ENCODE measurements around the gene SYT14. TPM values are rescaled to one million over a fixed set of nuclear protein-coding genes. Genes with fewer than 3 reads are reported as not detected.
"Not testable (repeated sequence)": the region's sequence is repeated elsewhere in the genome, so short reads cannot be mapped to it uniquely, and the experiment has no call there.

SYT14 gene
- total RNA-seq, 1 experiment from 2014 or later, result 12.0 TPM

DNA sequence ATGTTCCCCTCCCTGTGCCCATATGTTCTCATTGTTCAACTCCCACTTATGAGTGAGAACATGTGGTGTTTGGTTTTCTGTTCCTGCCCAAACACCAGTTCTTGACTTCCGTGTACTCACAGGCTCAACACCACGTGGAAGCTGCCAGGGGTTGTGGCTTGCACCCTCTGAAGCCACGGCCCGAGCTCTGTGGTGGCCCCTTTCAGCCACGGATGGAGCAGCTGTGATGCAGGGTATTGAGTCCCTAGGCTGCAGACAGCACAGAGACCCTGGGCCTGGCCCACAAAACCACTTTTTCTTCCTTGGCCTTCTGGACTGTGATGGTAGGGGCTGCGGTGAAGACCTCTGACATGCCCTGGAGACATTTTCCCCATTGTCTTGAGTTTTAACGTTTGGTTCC is 111.6 kb downstream of the SYT14 start:
- Mint-ChIP-seq H3K27me3 (ENCODE audit: low read depth) (no peaks in the 10 kb centered on the region), H3K36me3 (peaks cover 38% of the 10 kb centered on the region), H3K4me3 (no peak overlapping the region), H3K9me3 (peaks cover 29% of the 10 kb centered on the region), H3K27ac (no peak overlapping the region), H3K4me1 (no peaks in the 10 kb centered on the region)
- TF ChIP-seq MLX (CRISPR knock-in tag; IDR thresholded peaks at IDR 0.05), result no peak
- no peak for TF ChIP-seq OVOL2 (CRISPR knock-in tag; IDR thresholded peaks at IDR 0.05; ENCODE audit: borderline replicate concordance)
- TF ChIP-seq, protein P1, sequence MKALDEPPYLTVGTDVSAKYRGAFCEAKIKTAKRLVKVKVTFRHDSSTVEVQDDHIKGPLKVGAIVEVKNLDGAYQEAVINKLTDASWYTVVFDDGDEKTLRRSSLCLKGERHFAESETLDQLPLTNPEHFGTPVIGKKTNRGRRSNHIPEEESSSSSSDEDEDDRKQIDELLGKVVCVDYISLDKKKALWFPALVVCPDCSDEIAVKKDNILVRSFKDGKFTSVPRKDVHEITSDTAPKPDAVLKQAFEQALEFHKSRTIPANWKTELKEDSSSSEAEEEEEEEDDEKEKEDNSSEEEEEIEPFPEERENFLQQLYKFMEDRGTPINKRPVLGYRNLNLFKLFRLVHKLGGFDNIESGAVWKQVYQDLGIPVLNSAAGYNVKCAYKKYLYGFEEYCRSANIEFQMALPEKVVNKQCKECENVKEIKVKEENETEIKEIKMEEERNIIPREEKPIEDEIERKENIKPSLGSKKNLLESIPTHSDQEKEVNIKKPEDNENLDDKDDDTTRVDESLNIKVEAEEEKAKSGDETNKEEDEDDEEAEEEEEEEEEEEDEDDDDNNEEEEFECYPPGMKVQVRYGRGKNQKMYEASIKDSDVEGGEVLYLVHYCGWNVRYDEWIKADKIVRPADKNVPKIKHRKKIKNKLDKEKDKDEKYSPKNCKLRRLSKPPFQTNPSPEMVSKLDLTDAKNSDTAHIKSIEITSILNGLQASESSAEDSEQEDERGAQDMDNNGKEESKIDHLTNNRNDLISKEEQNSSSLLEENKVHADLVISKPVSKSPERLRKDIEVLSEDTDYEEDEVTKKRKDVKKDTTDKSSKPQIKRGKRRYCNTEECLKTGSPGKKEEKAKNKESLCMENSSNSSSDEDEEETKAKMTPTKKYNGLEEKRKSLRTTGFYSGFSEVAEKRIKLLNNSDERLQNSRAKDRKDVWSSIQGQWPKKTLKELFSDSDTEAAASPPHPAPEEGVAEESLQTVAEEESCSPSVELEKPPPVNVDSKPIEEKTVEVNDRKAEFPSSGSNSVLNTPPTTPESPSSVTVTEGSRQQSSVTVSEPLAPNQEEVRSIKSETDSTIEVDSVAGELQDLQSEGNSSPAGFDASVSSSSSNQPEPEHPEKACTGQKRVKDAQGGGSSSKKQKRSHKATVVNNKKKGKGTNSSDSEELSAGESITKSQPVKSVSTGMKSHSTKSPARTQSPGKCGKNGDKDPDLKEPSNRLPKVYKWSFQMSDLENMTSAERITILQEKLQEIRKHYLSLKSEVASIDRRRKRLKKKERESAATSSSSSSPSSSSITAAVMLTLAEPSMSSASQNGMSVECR (CRISPR knock-in tag; IDR thresholded peaks at IDR 0.05; ENCODE audit: borderline replicate concordance), result no peak
- no peak for TF ChIP-seq ZNF138 (CRISPR knock-in tag; conservative IDR thresholded peaks at IDR 0.05)
- TF ChIP-seq ETV6 (CRISPR knock-in tag; IDR thresholded peaks at IDR 0.05), result no peak
- TF ChIP-seq PRRX2 (CRISPR knock-in tag; IDR thresholded peaks at IDR 0.05), result no peak
- no peak for TF ChIP-seq EMX1 (CRISPR knock-in tag; IDR thresholded peaks at IDR 0.05)
- no peak for TF ChIP-seq FOXJ3 (CRISPR knock-in tag; IDR thresholded peaks at IDR 0.05; ENCODE audit: borderline replicate concordance)
- no peak for TF ChIP-seq NFE2L1 (CRISPR knock-in tag; IDR thresholded peaks at IDR 0.05)
- TF ChIP-seq GRHL2 (CRISPR knock-in tag; IDR thresholded peaks at IDR 0.05; ENCODE audit: insufficient replicate concordance, severe bottlenecking), result no peak
- TF ChIP-seq ESRRA (CRISPR knock-in tag; IDR thresholded peaks at IDR 0.05; ENCODE audit: borderline replicate concordance), result no peak
- TF ChIP-seq CREM (CRISPR knock-in tag; IDR thresholded peaks at IDR 0.05), result no peak
- no peak for TF ChIP-seq ATF1 (CRISPR knock-in tag; IDR thresholded peaks at IDR 0.05)
- ChIA-PET POLR2A (no interaction called here), CTCF (no interaction called here)
- DNase-seq (ENCODE audit: low spot score), result no peak
- no peak for ATAC-seq

- H3K4me1 Mint-ChIP-seq; ATAC-seq; H3K27me3 Mint-ChIP-seq (ENCODE audit: low read depth); H3K4me3 Mint-ChIP-seq; H3K27ac Mint-ChIP-seq; POLR2A ChIA-PET; CTCF ChIA-PET; DNase-seq (ENCODE audit: low spot score): not testable (repeated sequence)
- Mint-ChIP-seq H3K9me3 (peaks cover 29% of the 10 kb centered on the region), H3K36me3 (peaks cover 38% of the 10 kb centered on the region)
These were observed 112.5 kb downstream of the SYT14 start for GRCh38 chr1:210050491-210050890.

GRCh38 chr1:210053126-210053525 is 115.1 kb downstream of the SYT14 start:
- TF ChIP-seq ZBTB43 (CRISPR knock-in tag; IDR thresholded peaks at IDR 0.05) (no peak), MXD4 (CRISPR knock-in tag; IDR thresholded peaks at IDR 0.05; ENCODE audit: borderline replicate concordance) (no peak), HMGA2 (CRISPR knock-in tag; IDR thresholded peaks at IDR 0.05) (no peak), FOXK1 (CRISPR knock-in tag; IDR thresholded peaks at IDR 0.05) (no peak), SP1 (CRISPR knock-in tag; conservative IDR thresholded peaks at IDR 0.05) (no peak)
- TF ChIP-seq, protein P2, sequence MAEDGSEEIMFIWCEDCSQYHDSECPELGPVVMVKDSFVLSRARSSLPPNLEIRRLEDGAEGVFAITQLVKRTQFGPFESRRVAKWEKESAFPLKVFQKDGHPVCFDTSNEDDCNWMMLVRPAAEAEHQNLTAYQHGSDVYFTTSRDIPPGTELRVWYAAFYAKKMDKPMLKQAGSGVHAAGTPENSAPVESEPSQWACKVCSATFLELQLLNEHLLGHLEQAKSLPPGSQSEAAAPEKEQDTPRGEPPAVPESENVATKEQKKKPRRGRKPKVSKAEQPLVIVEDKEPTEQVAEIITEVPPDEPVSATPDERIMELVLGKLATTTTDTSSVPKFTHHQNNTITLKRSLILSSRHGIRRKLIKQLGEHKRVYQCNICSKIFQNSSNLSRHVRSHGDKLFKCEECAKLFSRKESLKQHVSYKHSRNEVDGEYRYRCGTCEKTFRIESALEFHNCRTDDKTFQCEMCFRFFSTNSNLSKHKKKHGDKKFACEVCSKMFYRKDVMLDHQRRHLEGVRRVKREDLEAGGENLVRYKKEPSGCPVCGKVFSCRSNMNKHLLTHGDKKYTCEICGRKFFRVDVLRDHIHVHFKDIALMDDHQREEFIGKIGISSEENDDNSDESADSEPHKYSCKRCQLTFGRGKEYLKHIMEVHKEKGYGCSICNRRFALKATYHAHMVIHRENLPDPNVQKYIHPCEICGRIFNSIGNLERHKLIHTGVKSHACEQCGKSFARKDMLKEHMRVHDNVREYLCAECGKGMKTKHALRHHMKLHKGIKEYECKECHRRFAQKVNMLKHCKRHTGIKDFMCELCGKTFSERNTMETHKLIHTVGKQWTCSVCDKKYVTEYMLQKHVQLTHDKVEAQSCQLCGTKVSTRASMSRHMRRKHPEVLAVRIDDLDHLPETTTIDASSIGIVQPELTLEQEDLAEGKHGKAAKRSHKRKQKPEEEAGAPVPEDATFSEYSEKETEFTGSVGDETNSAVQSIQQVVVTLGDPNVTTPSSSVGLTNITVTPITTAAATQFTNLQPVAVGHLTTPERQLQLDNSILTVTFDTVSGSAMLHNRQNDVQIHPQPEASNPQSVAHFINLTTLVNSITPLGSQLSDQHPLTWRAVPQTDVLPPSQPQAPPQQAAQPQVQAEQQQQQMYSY (CRISPR knock-in tag; IDR thresholded peaks at IDR 0.05), result no peak
- TF ChIP-seq, protein P3, sequence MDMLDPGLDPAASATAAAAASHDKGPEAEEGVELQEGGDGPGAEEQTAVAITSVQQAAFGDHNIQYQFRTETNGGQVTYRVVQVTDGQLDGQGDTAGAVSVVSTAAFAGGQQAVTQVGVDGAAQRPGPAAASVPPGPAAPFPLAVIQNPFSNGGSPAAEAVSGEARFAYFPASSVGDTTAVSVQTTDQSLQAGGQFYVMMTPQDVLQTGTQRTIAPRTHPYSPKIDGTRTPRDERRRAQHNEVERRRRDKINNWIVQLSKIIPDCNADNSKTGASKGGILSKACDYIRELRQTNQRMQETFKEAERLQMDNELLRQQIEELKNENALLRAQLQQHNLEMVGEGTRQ (CRISPR knock-in tag; IDR thresholded peaks at IDR 0.05), result no peak
- no peak for DNase-seq (ENCODE audit: low spot score)
- peaks cover 29% of the 10 kb centered on the region for H3K36me3 Mint-ChIP-seq
- no peak overlapping the region for H3K27ac Mint-ChIP-seq
- ChIA-PET POLR2A (interaction anchor here (0.6 kb wide), 1 partner anchor 86 kb away, joined by 4 read pairs; no protein-coding TSS in a partner anchor), CTCF (interaction anchor here (0.7 kb wide), 1 partner anchor 230 kb away, joined by 3 read pairs; no protein-coding TSS in a partner anchor)
- no peak for ATAC-seq
- H3K9me3 Mint-ChIP-seq, result peaks cover 26% of the 10 kb centered on the region
- H3K27me3 Mint-ChIP-seq (ENCODE audit: low read depth), result no peaks in the 10 kb centered on the region
- H3K4me1 Mint-ChIP-seq, result no peaks in the 10 kb centered on the region
- H3K4me3 Mint-ChIP-seq, result no peak overlapping the region

Data from WTC11 (cell line).